Gastrocnemius medialis (tissue), 4 donors: ENCODE data around the gene NDRG2.

Experiments used
- POLR2A ChIP-seq, 2 donors: fragments of 450-650 bp; IDR thresholded peaks; one replicate each; pipeline ENCODE4 v1.6.1; 2017; ENCODE audit warnings: antibody characterized with exemption in 2 of 2, mild to moderate bottlenecking in 2 of 2, moderate library complexity in 2 of 2
- TF ChIP-seq, protein P1 (sequence below), 5 experiments: fragments of 450-650 bp in 3 of 5; fragments of 200-600 bp in 2 of 5; sonication (generic) in 2 of 5; IDR thresholded peaks in 4 of 5; conservative IDR thresholded peaks in 1 of 5; 1 replicate in 4 of 5; 2 replicates in 1 of 5; pipeline ENCODE4 v1.5.1; 2016 to 2019; ENCODE audit warnings: antibody characterized with exemption in 5 of 5, mild to moderate bottlenecking in 3 of 5, moderate library complexity in 3 of 5

DNA sequence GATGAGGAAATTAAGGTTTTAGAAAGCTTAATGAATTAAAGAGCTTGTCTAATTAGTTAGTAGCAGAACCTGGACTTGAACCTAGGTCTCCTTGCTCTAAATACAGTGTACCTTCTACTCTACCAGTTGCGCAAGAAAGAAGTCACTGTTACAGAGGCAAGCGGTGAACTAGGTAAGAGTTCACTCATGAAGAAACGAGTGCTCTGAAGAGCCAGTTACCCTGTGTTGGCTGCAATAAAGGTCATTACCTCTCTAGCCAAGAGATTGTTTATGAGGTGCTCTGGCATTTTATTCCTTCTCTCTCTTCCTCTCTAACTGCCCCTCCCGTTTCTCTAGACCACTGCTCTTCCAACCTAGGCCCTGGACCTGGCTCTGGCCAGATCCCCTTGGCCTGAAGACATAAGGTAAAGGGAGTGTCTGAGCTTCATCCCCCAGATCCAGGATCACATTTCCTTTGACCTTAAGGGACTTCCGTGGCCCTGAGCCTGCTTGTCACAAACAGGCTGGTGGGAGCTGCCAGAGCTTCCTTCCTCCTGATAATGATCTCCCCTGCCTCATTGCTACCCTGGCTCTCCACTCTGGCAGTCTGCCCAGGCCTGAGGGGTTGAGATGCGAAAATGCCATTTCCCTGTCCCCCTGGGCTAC lies 19.2 kb upstream of the NDRG2 start:
- TF ChIP-seq, protein P1, sequence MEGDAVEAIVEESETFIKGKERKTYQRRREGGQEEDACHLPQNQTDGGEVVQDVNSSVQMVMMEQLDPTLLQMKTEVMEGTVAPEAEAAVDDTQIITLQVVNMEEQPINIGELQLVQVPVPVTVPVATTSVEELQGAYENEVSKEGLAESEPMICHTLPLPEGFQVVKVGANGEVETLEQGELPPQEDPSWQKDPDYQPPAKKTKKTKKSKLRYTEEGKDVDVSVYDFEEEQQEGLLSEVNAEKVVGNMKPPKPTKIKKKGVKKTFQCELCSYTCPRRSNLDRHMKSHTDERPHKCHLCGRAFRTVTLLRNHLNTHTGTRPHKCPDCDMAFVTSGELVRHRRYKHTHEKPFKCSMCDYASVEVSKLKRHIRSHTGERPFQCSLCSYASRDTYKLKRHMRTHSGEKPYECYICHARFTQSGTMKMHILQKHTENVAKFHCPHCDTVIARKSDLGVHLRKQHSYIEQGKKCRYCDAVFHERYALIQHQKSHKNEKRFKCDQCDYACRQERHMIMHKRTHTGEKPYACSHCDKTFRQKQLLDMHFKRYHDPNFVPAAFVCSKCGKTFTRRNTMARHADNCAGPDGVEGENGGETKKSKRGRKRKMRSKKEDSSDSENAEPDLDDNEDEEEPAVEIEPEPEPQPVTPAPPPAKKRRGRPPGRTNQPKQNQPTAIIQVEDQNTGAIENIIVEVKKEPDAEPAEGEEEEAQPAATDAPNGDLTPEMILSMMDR (IDR thresholded peaks at IDR 0.05 in 4 of 5, conservative IDR thresholded peaks at IDR 0.05 in 1 of 5) = no peak
- no peak for TF ChIP-seq POLR2A (IDR thresholded peaks at IDR 0.05)
